GM12878 (cell line): ENCODE results near the gene KMT2B. TPM values are rescaled to one million over a fixed set of nuclear protein-coding genes. Genes with fewer than 3 reads are reported as not detected.

Experiments used
- ATAC-seq: fragments of 200-7000 bp; cut with Tn5 transposase; 3 replicates; pipeline ENCODE4 v1.9.1; 2020; ENCODE audit warnings: mild to moderate bottlenecking, moderate library complexity
- BruUV-seq: library from RNA; stranded (reverse); fragments of 400-500 nt; replicated peaks from 2 replicates; lab custom pipeline; 2021; lab: Mats Ljungman, UMichigan
- CTCF ChIA-PET: fragments of 300-600 bp; sonication (Branson Sonifier 250); formaldehyde crosslinking; extraction: SDS; loops from one replicate; lab custom pipeline; 2021; ENCODE audit warnings: inconsistent platforms; lab: Yijun Ruan, JAX
- POLR2A ChIA-PET: fragments of 350-600 bp; formaldehyde crosslinking; extraction: SDS; loops from one replicate; lab custom pipeline; 2021; ENCODE audit warnings: inconsistent platforms; lab: Charles Lee
- RAD21 ChIA-PET: fragments of 300-600 bp; sonication (Branson Sonifier 250); formaldehyde crosslinking; loops from one replicate; lab custom pipeline; 2023; ENCODE audit warnings: antibody characterized with exemption; ENCODE audit not compliant: unreplicated experiment; lab: Charles Lee
- SMC1A ChIA-PET: fragments of 300-600 bp; sonication (Branson Sonifier 250); formaldehyde crosslinking; loops from one replicate; lab custom pipeline; 2023; ENCODE audit not compliant: unreplicated experiment, uncharacterized antibody; lab: Charles Lee
- DNase-seq: peaks from one replicate; pipeline ENCODE4 v3.0.0-alpha.2; 2011; ENCODE audit warnings: low read depth, low spot score
- FAIRE-seq: peaks from 3 replicates; lab custom pipeline; 2011; peaks lifted over from hg19 to GRCh38; lab: Jason Lieb, UNC
- H2AFZ ChIP-seq: 2 replicates; pipeline ENCODE4 v1.6.0; 2011; ENCODE audit warnings: low read depth, low read length, control low read depth; ENCODE audit not compliant: control insufficient read depth
- H3K27ac ChIP-seq: 2 replicates; pipeline ENCODE4 v1.5.1; 2011; ENCODE audit warnings: control low read depth; ENCODE audit not compliant: control insufficient read depth, insufficient read depth
- H3K27me3 ChIP-seq, 2 experiments: replicated peaks in 1 of 2; 2 replicates each; pipeline versions ENCODE4 v1.6.0 to v1.6.1; 2011; ENCODE audit warnings: low read length in 1 of 2; ENCODE audit not compliant: control insufficient read depth in 2 of 2, insufficient read depth in 2 of 2
- H3K36me3 ChIP-seq, 2 experiments: 2 replicates each; pipeline ENCODE4 v1.5.1; 2011; ENCODE audit warnings: low read length in 1 of 2; ENCODE audit not compliant: control insufficient read depth in 2 of 2, insufficient read depth in 2 of 2
- H3K4me1 ChIP-seq: 2 replicates; pipeline ENCODE4 v1.6.1; 2011; ENCODE audit warnings: mild to moderate bottlenecking, low read length, moderate library complexity, mixed read lengths; ENCODE audit not compliant: control insufficient read depth, insufficient read depth
- H3K4me2 ChIP-seq: 2 replicates; pipeline ENCODE4 v1.6.0; 2011; ENCODE audit warnings: control low read depth; ENCODE audit not compliant: control insufficient read depth, insufficient read depth
- H3K4me3 ChIP-seq: fragments of 200-600 bp; sonication (generic); 2 replicates; pipeline ENCODE4 v1.5.1; 2016
- H3K79me2 ChIP-seq: 2 replicates; pipeline ENCODE4 v1.6.0; 2011; ENCODE audit warnings: low read length; ENCODE audit not compliant: control insufficient read depth, insufficient read depth
- H3K9ac ChIP-seq: 2 replicates; pipeline ENCODE4 v1.8.0; 2011; ENCODE audit warnings: low read length, control low read depth, mixed read lengths; ENCODE audit not compliant: control insufficient read depth, insufficient read depth
- H3K9me3 ChIP-seq: replicated peaks from 3 replicates; pipeline ENCODE4 v1.5.1; 2011; ENCODE audit warnings: mild to moderate bottlenecking, low read length; ENCODE audit not compliant: control insufficient read depth, insufficient read depth
- H4K20me1 ChIP-seq: 2 replicates; pipeline ENCODE4 v1.6.0; 2011; ENCODE audit not compliant: control insufficient read depth, insufficient read depth
- ATF2 ChIP-seq: IDR thresholded peaks from 2 replicates; pipeline ENCODE4 v1.6.1; 2012; ENCODE audit warnings: low read length, inconsistent platforms
- BCL11A ChIP-seq: IDR thresholded peaks from 2 replicates; pipeline ENCODE4 v1.6.1; 2011; ENCODE audit warnings: low read depth, low read length
- CBX5 ChIP-seq: sonication (generic); IDR thresholded peaks from 2 replicates; pipeline ENCODE4 v1.6.1; 2016; ENCODE audit warnings: low read depth, moderate library complexity, mild to moderate bottlenecking, inconsistent platforms
- CTCF ChIP-seq, 3 experiments: IDR thresholded peaks in 2 of 3; conservative IDR thresholded peaks in 1 of 3; 2 replicates each; pipeline ENCODE4 v1.5.1; 2011; ENCODE audit warnings: low read depth in 3 of 3, low read length in 3 of 3, mild to moderate bottlenecking in 3 of 3, control low read depth in 2 of 3, moderate library complexity in 2 of 3, inconsistent platforms in 1 of 3, mixed read lengths in 1 of 3; ENCODE audit not compliant: control insufficient read depth in 2 of 3, insufficient read depth in 1 of 3; ENCODE audit errors: extremely low read depth in 1 of 3
- E2F4 ChIP-seq: IDR thresholded peaks from 2 replicates; pipeline ENCODE4 v1.6.1; 2012; ENCODE audit warnings: low read depth, low read length, improper control_type of control experiment
- GABPA ChIP-seq: IDR thresholded peaks from 2 replicates; pipeline ENCODE4 v1.6.1; 2014; ENCODE audit warnings: antibody characterized with exemption, low read depth, mild to moderate bottlenecking, inconsistent platforms
- JUNB ChIP-seq: IDR thresholded peaks from 2 replicates; pipeline ENCODE4 v1.6.1; 2016; ENCODE audit warnings: antibody characterized with exemption, mild to moderate bottlenecking
- MAX ChIP-seq: IDR thresholded peaks from 2 replicates; pipeline ENCODE4 v1.6.1; 2012; ENCODE audit warnings: low read depth, low read length, improper control_type of control experiment
- MTA3 ChIP-seq: IDR thresholded peaks from 2 replicates; pipeline ENCODE4 v1.6.1; 2012; ENCODE audit warnings: low read length, inconsistent platforms, borderline replicate concordance
- MXI1 ChIP-seq: fragments of 150-350 bp; IDR thresholded peaks from 2 replicates; pipeline ENCODE4 v1.6.1; 2011; ENCODE audit warnings: low read depth, mild to moderate bottlenecking, inconsistent platforms, low read length, improper control_type of control experiment
- NR2C2 ChIP-seq: IDR thresholded peaks from 2 replicates; pipeline ENCODE4 v1.6.1; 2011; ENCODE audit warnings: borderline replicate concordance, low read depth; ENCODE audit not compliant: control insufficient read depth, insufficient read length
- SMAD1 ChIP-seq: fragments of 450-650 bp; IDR thresholded peaks from 2 replicates; pipeline ENCODE4 v1.6.1; 2018; ENCODE audit warnings: mild to moderate bottlenecking, low read depth; ENCODE audit not compliant: partially characterized antibody
- STAT1 ChIP-seq: fragments of 450-650 bp; conservative IDR thresholded peaks from 2 replicates; pipeline ENCODE4 v1.6.1; 2014; ENCODE audit warnings: antibody characterized with exemption, mild to moderate bottlenecking
- TCF12 ChIP-seq: IDR thresholded peaks from 2 replicates; pipeline ENCODE4 v1.6.1; 2011; ENCODE audit warnings: low read depth, mild to moderate bottlenecking, low read length
- USF2 ChIP-seq: IDR thresholded peaks from 2 replicates; pipeline ENCODE4 v1.6.1; 2011; ENCODE audit warnings: low read depth, low read length, improper control_type of control experiment, borderline replicate concordance
- WRNIP1 ChIP-seq: IDR thresholded peaks from 2 replicates; pipeline ENCODE4 v1.6.1; 2011; ENCODE audit warnings: low read depth, low read length, improper control_type of control experiment, borderline replicate concordance
- ZBTB33 ChIP-seq: fragments of 450-650 bp; IDR thresholded peaks from 2 replicates; pipeline ENCODE4 v1.6.1; 2017; ENCODE audit warnings: mild to moderate bottlenecking
- ZZZ3 ChIP-seq: IDR thresholded peaks from 2 replicates; pipeline ENCODE4 v1.6.1; 2011; ENCODE audit warnings: low read depth; ENCODE audit not compliant: control insufficient read depth, insufficient read length
- WGBS: methylation state at CpG from one replicate; pipeline ENCODE4 v1.1.6; 2016; ENCODE audit warnings: low lambda C conversion rate; ENCODE audit not compliant: insufficient replicate concordance, insufficient coverage; ENCODE audit errors: missing lambda C conversion rate; 5-methylcytosine and 5-hydroxymethylcytosine counted together
- in situ Hi-C: fragments of 300-500 bp; cut with MboI; formaldehyde crosslinking; loops from 9 replicates; pipeline ENCODE4 v1.14.3; 2018; ENCODE audit warnings: mixed read lengths
- intact Hi-C: fragments of 100-400 bp; cut with micrococcal nuclease; formaldehyde crosslinking; loops from one replicate; pipeline ENCODE4 v1.14.2; 2022; ENCODE audit not compliant: unreplicated experiment
- polyA plus RNA-seq, 11 experiments: library from polyadenylated mRNA; depleted of rRNA in 4 of 11; unstranded in 6 of 11; stranded (reverse) in 5 of 11; fragments of >200 nt; fragmentation: Nextera tagmentation in 4 of 11; fragmentation: Illumina TruSeq in 1 of 11; extraction: Ambion mirVana in 4 of 11; extraction: Trizol in 1 of 11; gene quantifications; 1 replicate in 1 of 11; 2 replicates in 10 of 11; pipeline versions ENCODE4 v1.2.1 to v1.2.3, GENCODE V29; 2011 to 2016; ENCODE audit warnings: inconsistent platforms in 2 of 11, missing spikeins in 2 of 11, low read depth in 1 of 11
- total RNA-seq, 4 experiments: library from RNA; depleted of rRNA in 3 of 4; stranded (reverse); fragments of >200 nt in 3 of 4; fragmentation: Illumina TruSeq in 1 of 4; extraction: Trizol in 1 of 4; gene quantifications; 2 replicates each; pipeline versions ENCODE4 v1.2.1 to v1.2.3, GENCODE V29; 2013 to 2021

The KMT2B gene
- total and polyA plus RNA-seq, 10 of the 15 experiments (the other 5 are each of a cell fraction or from before 2014, with no cell fraction given) = 0.71 to 35.6 (median 6.0) TPM

GRCh38 chr19:35755131-35755549 lies 37.3 kb downstream of the KMT2B start:
- H3K4me1 ChIP-seq = peaks cover 15% of the 10 kb centered on the region
- in situ Hi-C loops = no loop called here
- H3K79me2 ChIP-seq = peaks cover 11% of the 10 kb centered on the region
- FAIRE-seq (no peak), ATAC-seq (no peak), DNase-seq (no peak)
- CTCF ChIA-PET = no interaction called here
- no peak overlapping the region for H3K4me2 ChIP-seq
- POLR2A ChIA-PET = interaction anchor here (0.6 kb wide), 1 partner anchor 8 kb away, joined by 4 read pairs; no protein-coding TSS in a partner anchor
- RAD21 ChIA-PET = no interaction called here
- intact Hi-C loops = no loop called here
- H3K4me3 ChIP-seq = no peak overlapping the region
- peaks cover 0 to 2% of the 10 kb centered on the region in 2 experiments; a peak in 2 of 4 replicates for H3K36me3 ChIP-seq
- H3K9me3 ChIP-seq = no peaks in the 10 kb centered on the region
- WGBS = 96% methylated on average over 17 of the region's 17 CpGs
- SMC1A ChIA-PET = no interaction called here
- no peaks in the 10 kb centered on the region for H3K27me3 ChIP-seq
- H3K27ac ChIP-seq = no peak overlapping the region
- no TSS peak for BruUV-seq
- no peaks in the 10 kb centered on the region for H4K20me1 ChIP-seq
- H2AFZ ChIP-seq = no peak overlapping the region
- no peak overlapping the region for H3K9ac ChIP-seq
- TF ChIP-seq CTCF (IDR thresholded peaks at IDR 0.05 in 2 of 3, conservative IDR thresholded peaks at IDR 0.05 in 1 of 3; ENCODE audit: control insufficient read depth in 2 of 3, extremely low read depth in 1 of 3, insufficient read depth in 1 of 3, low read depth in 3 of 3, low read length in 3 of 3) (no peak), GABPA (no peak), CBX5 (no peak), ATF2 (no peak), E2F4 (no peak), TCF12 (no peak), ZZZ3 (no peak), MAX (no peak), MXI1 (no peak), JUNB (no peak), SMAD1 (no peak), BCL11A (no peak), WRNIP1 (no peak), ZBTB33 (no peak), STAT1 (no peak), NR2C2 (no peak), MTA3 (no peak), USF2 (no peak)
